ENCODE data around the gene UNC5CL.

The UNC5CL gene, protein sequence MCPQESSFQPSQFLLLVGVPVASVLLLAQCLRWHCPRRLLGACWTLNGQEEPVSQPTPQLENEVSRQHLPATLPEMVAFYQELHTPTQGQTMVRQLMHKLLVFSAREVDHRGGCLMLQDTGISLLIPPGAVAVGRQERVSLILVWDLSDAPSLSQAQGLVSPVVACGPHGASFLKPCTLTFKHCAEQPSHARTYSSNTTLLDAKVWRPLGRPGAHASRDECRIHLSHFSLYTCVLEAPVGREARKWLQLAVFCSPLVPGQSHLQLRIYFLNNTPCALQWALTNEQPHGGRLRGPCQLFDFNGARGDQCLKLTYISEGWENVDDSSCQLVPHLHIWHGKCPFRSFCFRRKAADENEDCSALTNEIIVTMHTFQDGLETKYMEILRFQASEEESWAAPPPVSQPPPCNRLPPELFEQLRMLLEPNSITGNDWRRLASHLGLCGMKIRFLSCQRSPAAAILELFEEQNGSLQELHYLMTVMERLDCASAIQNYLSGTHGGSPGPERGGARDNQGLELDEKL

GRCh38 chr6:41039060-41039998 is at the start of gene UNC5CL:
Gene UNC5CL (minus strand): TSS chr6:41039221. CDS start chr6:41035074, 4,147 bp downstream.
- peak; percentile 66 for DNase-seq

- DNase-seq: no peak
These were observed 49.4 kb upstream of the UNC5CL start for GRCh38 chr6:41088451-41088850.

DNA sequence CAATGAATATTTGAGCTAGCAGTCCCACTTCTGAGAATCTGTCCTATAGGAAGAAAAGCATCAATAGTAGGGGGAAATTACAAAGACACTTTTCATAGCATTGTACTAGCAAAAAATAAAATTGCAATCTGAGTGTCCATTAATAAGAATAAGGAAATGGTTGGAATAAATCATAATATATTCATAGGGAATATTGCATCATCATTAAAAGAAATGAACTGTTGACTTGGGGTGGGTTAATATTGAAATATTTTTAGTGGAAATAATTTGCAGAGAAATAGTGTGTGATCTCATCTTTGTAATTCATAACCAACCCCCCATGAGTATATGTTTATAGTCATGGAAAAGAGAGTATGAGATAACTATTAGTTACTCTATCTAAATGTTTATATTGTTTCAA is 46.2 kb upstream of the UNC5CL start:
- no peak for DNase-seq

GRCh38 chr6:41083072-41083471 is 44.1 kb upstream of the UNC5CL start:
- no peak for DNase-seq

GRCh38 chr6:41080621-41081020 is 41.6 kb upstream of the UNC5CL start:
- peak; percentile 55 for DNase-seq

- no peak for DNase-seq
These were observed 40.1 kb upstream of the UNC5CL start for GRCh38 chr6:41079080-41079479.

DNA sequence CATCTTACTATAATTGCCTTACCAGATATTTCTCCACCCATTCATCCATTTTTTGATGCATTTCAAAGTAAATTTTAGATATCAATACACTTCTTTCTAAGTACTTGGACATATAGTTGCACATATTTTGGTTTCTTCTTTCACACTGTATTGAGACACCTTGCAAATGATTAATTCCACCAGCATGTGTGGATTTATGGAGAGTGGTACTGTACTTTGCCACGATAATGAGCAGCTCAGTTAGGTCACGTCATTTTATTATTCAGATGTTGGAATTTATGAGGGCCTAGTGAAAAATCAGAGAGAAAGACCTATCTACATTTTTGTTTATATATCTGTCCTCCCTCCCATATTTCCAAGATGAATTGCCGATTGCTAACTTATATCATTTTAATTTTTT is 39.1 kb upstream of the UNC5CL start:
- DNase-seq: no peak

DNA sequence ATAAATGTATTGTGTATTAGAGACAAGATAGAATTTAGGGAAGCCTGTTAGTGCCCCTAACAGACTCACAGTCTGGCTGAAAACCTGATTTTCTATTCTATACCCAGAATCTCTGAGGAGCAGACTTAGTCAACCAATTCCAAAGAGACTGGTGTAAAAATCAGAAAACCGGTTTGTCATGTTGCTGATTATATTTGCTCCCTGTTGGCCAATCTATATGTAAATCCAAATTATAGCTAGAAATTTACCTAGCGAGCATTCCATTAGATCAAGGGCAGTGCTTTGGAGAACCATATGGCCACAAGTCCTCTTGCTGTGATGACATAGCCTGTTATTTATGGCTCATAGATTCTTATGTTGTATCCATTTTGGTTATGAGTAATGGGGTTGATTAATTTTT is 38.5 kb upstream of the UNC5CL start:
- no peak for DNase-seq

DNA sequence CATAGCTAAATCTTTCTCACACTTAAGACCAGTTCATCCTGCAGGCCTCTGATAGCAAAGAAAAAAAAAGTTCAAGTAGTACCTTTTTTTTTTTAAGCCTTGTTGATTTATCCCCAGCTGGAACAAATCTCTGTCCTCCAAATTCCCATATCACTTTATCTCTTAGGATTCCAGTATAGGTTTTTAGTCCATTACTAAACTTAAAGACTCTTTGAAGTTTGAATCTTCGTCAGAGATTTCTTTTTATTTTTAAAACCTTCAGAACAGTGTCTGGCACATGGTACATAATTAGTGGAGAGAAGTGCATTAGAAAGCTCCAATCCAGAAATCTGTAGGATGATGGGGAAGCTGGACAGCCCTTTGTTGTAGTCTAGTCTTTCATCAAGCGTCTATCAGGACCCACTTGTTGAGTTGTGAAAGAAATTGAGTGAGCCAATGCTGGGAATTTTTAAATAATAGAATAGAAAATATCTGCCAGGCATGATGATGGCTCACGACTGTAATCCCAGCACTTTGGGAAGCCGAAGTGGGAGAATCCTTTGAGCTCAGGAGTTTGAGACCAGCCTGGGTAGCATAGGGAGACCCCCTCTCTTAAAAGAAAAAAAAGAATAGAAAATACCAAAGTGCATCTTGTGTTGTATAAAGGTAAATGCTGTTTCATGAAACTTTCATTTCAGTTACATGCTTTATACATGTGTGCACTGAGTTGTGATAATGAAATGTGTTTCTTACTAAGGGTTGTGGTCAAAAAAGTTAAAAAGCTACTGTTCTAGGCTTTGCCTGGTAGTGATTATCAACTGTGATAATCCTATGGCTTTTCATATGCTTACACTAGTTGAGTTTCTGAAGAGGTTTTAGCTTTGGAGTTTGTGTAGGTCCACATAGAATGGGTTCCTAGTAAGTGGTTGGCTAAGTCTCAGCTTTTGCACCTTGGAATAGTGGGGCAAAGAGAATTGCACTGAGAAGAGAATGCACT is 36.9 kb upstream of the UNC5CL start:
- DNase-seq: no peak

GRCh38 chr6:41074692-41075436 is 35.8 kb upstream of the UNC5CL start:
- no peak for DNase-seq

DNA sequence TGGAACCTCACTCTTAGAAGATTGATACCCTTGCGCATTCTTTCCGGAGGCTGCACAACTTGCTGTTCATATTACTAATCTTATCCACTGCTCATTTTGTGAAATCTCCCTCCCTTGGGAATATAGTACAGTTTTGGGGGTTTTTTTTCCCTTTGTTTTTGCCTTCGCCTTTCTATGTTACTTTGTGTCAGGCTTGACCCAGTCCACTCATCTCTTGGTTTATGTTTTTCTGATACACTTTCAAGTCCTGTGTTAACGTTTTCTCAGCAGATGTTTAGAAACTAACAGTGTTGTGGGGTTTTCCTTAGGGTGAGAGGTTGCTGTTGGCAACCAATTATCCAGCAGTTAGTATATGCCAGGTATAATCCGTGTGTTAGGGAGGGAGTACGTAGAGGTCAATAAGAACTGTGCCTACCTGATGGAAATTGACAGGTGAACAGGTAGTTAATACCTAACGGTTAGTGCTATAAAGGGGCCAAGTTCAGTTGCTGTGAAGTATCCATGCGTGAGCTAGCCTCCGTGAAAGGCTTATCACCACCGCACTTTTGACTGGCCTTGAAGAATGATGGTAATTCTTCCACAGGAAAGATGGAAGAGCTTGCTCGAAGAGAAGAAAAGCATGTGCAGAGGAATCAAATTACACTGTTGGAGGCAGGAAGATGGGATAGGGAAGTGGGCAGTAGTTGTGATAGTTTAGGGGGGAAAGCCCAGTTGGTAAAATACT is 35.1 kb upstream of the UNC5CL start:
- DNase-seq: no peak

- DNase-seq: peak; percentile 85
These were observed 34.4 kb upstream of the UNC5CL start for GRCh38 chr6:41073203-41073967.

DNA sequence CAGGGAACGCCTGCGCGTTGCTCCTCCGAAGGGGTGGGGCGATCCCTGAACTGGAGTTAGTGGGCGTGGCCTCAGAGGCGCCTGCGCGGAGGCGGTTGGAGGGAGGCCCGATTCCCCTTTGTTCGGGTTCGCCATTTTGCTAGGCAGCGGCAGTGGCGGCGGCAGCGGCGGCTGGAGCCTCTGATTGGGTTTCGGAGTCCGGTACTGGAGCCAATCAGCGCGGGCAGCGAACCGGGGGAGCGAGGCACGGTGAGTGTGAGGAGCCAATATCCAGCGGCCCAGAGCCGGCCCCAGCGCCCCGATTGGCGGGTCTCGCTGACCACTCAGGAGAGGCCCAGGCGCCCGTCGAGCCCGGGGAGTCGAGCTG is 33.8 kb upstream of the UNC5CL start, which contains the start of gene NFYA:
TSS of gene NFYA (plus strand) at position 139 of the 367 bp plus-strand sequence. CDS start 6,116 bp downstream, outside the sequence.
- DNase-seq: peak; percentile 100

GRCh38 chr6:41071923-41072835 is 33.2 kb upstream of the UNC5CL start, which contains the start of gene OARD1:
Gene OARD1 (minus strand): TSS chr6:41072356. CDS start chr6:41071634, 722 bp downstream.
- peak; percentile 100 for DNase-seq

DNA sequence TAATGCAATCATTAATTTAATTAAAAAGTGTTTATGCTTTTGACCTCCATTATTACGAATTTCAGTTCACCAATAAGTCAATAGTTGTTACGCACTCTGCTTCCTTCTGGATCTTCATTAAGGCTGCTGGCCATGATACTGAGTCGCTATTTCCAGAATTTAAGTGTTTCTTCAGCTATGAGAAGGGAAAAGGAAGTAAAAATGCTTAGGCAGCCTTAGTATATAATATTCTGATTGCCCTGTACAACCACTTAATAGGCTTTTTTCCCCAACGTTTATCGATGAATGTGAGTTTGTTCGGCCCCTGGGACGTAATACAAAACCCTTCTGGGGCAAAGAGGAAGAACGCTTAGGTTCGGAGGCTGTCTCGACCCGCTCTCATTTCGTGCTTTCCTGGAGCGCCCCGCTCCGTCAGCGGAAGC is 32.5 kb upstream of the UNC5CL start:
- DNase-seq: peak; percentile 78

DNA sequence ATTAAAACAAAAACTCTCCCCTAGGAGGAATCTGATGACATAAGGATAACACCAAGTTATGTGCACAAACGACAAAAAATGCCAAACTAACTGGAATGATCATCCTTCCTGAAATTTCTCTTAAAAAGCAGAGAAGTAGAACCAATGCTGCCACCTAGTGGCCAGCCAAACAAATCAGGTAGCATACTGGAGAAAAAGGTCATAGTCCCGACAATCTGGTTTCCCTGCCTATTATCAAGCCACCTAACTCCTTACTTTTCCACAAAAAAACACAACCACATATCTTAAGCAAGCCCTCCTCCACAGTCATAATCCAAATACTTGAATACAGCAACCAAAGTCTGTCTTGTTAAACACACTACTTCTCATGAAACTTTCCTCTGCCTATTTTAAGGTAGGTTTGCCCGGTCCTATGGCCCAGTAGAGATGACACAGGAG is 27.9 kb upstream of the UNC5CL start:
- DNase-seq: peak; percentile 81

GRCh38 chr6:41065550-41066026 is 26.6 kb upstream of the UNC5CL start:
- no peak for DNase-seq

- no peak for DNase-seq
These were observed 25.8 kb upstream of the UNC5CL start for GRCh38 chr6:41064841-41065240.

Measured in CD4-positive, alpha-beta T cell treated with Interleukin-6 for 4 hours (primary cell).